ENCODE results near the gene SLC25A12. TPM values are rescaled to one million over a fixed set of nuclear protein-coding genes. Genes with fewer than 3 reads are reported as not detected.

SLC25A12 gene
- total and polyA plus RNA-seq, 9 of the 15 experiments (the other 6 are each of a cell fraction or from before 2014, with no cell fraction given), result 13.5 to 36.5 (median 21.7) TPM

- FAIRE-seq (no peak), ATAC-seq (no peak), DNase-seq (ENCODE audit: extremely low read depth in 1 of 4, low spot score in 3 of 4) (no peak)
- Histone ChIP-seq H3K4me2 (ENCODE audit: insufficient read depth, low read length) (no peak overlapping the region), H3K9me1 (ENCODE audit: control insufficient read depth, insufficient read depth, low read length) (no peaks in the 10 kb centered on the region), H3K9ac (ENCODE audit: insufficient read depth in 1 of 2, low read depth in 2 of 2, low read length in 2 of 2) (no peak overlapping the region), H3K79me2 (ENCODE audit: control insufficient read depth, insufficient read depth, low read length) (no peaks in the 10 kb centered on the region), H3K4me1 (replicated peaks in 1 of 2; ENCODE audit: control insufficient read depth in 2 of 2, insufficient read depth in 2 of 2, low read length in 2 of 2) (no peaks in the 10 kb centered on the region), H4K20me1 (replicated peaks; ENCODE audit: control insufficient read depth, insufficient read depth, low read length) (no peaks in the 10 kb centered on the region), H3K36me3 (ENCODE audit: control insufficient read depth, insufficient read depth, low read length) (peaks cover 39% of the 10 kb centered on the region; the same call in 2 of the 3 replicates), H3K4me3 (no peak overlapping the region), H3K27me3 (ENCODE audit: control insufficient read depth in 2 of 2, insufficient read depth in 2 of 2, low read length in 2 of 2) (no peaks in the 10 kb centered on the region), H3K9me3 (replicated peaks; ENCODE audit: control insufficient read depth, insufficient read depth, low read depth, low read length) (no peaks in the 10 kb centered on the region), H3K27ac (ENCODE audit: extremely low read depth, low read depth, low read length) (no peak overlapping the region), H2AFZ (ENCODE audit: low read depth, low read length) (no peak overlapping the region)
- intact Hi-C loops (cut with micrococcal nuclease), result loop anchor here (5.0 to 10.0 kb wide), 2 partner anchors 194 to 217 kb away; no protein-coding TSS in a partner anchor
- BruUV-seq (replicated peaks), result no TSS peak
- TF ChIP-seq SREBF2 (CRISPR knock-in tag; IDR thresholded peaks at IDR 0.05) (no peak), CBX5 (IDR thresholded peaks at IDR 0.05; ENCODE audit: borderline replicate concordance, low read depth) (no peak), FOXA1 (IDR thresholded peaks at IDR 0.05; ENCODE audit: borderline replicate concordance) (no peak), ZNF3 (CRISPR knock-in tag; IDR thresholded peaks at IDR 0.05) (no peak)
- WGBS (ENCODE audit: insufficient coverage, low coverage, missing lambda C conversion rate), result 64% methylated on average over 4 of the region's 4 CpGs
- in situ Hi-C loops (cut with MboI), result no loop called here
- CTCF ChIA-PET (ENCODE audit: low intra/inter-chr PET ratio), result no interaction called here
- POLR2A ChIA-PET, result interaction anchor here (0.5 to 1.0 kb wide), 5 partner anchors 13 to 102 kb away, joined by 3 read pairs; no protein-coding TSS in a partner anchor
Measured at GRCh38 chr2:171791361-171791760, 102.7 kb downstream of the SLC25A12 start.

DNA sequence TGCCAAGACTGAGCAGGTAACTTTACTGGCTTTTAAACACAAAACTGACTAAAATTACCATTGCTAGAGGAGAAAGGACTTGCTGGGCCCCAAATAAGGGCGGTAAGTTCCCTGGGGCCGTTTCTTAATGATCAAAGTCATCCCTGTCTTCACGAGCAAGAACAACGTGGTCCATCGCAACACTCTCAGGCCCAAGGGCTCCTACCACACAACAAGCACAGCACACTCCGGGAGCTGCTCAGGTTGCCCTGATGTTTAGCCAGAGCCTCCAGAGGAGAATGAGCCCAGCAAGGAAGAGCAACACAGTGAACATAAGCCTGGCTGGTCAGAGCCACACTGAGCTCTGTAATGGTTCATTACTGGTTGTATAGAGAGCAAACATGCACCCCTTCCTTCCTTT lies 104.1 kb downstream of the SLC25A12 start:
- Histone ChIP-seq H3K79me2 (ENCODE audit: control insufficient read depth, insufficient read depth, low read length) (no peaks in the 10 kb centered on the region), H4K20me1 (replicated peaks; ENCODE audit: control insufficient read depth, insufficient read depth, low read length) (no peaks in the 10 kb centered on the region), H3K36me3 (ENCODE audit: control insufficient read depth, insufficient read depth, low read length) (peaks cover 47% of the 10 kb centered on the region), H3K27me3 (ENCODE audit: control insufficient read depth in 2 of 2, insufficient read depth in 2 of 2, low read length in 2 of 2) (no peaks in the 10 kb centered on the region), H3K9me3 (replicated peaks; ENCODE audit: control insufficient read depth, insufficient read depth, low read depth, low read length) (no peaks in the 10 kb centered on the region), H2AFZ (ENCODE audit: low read depth, low read length) (no peak overlapping the region), H3K9me1 (ENCODE audit: control insufficient read depth, insufficient read depth, low read length) (no peaks in the 10 kb centered on the region), H3K4me1 (replicated peaks in 1 of 2; ENCODE audit: control insufficient read depth in 2 of 2, insufficient read depth in 2 of 2, low read length in 2 of 2) (no peaks in the 10 kb centered on the region), H3K4me2 (ENCODE audit: insufficient read depth, low read length) (no peak overlapping the region), H3K4me3 (no peak overlapping the region), H3K9ac (ENCODE audit: insufficient read depth in 1 of 2, low read depth in 2 of 2, low read length in 2 of 2) (no peak overlapping the region), H3K27ac (ENCODE audit: extremely low read depth, low read depth, low read length) (no peak overlapping the region)
- POLR2A ChIA-PET, result interaction anchor here (0.8 kb wide), 1 partner anchor 123 kb away, joined by 3 read pairs; no protein-coding TSS in a partner anchor
- intact Hi-C loops (cut with micrococcal nuclease) (loop anchor here (5.0 to 10.0 kb wide), 2 partner anchors 193 to 215 kb away; no protein-coding TSS in a partner anchor), in situ Hi-C loops (cut with MboI) (no loop called here)
- ATAC-seq, result peak; percentile 28; the same call in 2 of the 3 replicates
- no peak for DNase-seq (ENCODE audit: extremely low read depth in 1 of 4, low spot score in 3 of 4)
- FAIRE-seq, result no peak
- TF ChIP-seq REST (IDR thresholded peaks at IDR 0.05; ENCODE audit: borderline replicate concordance), result no peak
- no peak for TF ChIP-seq REST (CRISPR knock-in tag; IDR thresholded peaks at IDR 0.05; ENCODE audit: low read depth)
- no TSS peak for BruUV-seq (replicated peaks)
- CTCF ChIA-PET (ENCODE audit: low intra/inter-chr PET ratio), result no interaction called here
- 78% methylated on average over 6 of the region's 6 CpGs for WGBS (ENCODE audit: insufficient coverage, low coverage, missing lambda C conversion rate)

All from K562 (cell line).